Skeletal muscle tissue (tissue), 4 donors: ENCODE measurements around the gene FEZF2. TPM values are rescaled to one million over a fixed set of nuclear protein-coding genes. Genes with fewer than 3 reads are reported as not detected.

Experiments used
- H3K27ac ChIP-seq: one replicate; pipeline ENCODE4 v1.7.0; 2013; ENCODE audit warnings: mild to moderate bottlenecking, low read depth, low read length, inconsistent platforms
- H3K27me3 ChIP-seq, 3 donors: one replicate each; pipeline ENCODE4 v1.7.0; 2013; ENCODE audit warnings: low read length in 3 of 3; ENCODE audit not compliant: control insufficient read depth in 3 of 3, insufficient read depth in 3 of 3
- H3K36me3 ChIP-seq, 3 donors: one replicate each; pipeline ENCODE4 v1.7.0; 2013; ENCODE audit warnings: low read length in 3 of 3; ENCODE audit not compliant: control insufficient read depth in 3 of 3, insufficient read depth in 3 of 3
- H3K4me1 ChIP-seq, 3 donors: one replicate each; pipeline ENCODE4 v1.7.0; 2013; ENCODE audit warnings: low read length in 3 of 3, mild to moderate bottlenecking in 3 of 3; ENCODE audit not compliant: control insufficient read depth in 3 of 3, insufficient read depth in 3 of 3
- H3K4me3 ChIP-seq, 3 donors: one replicate each; pipeline ENCODE4 v1.7.0; 2013; ENCODE audit warnings: low read length in 3 of 3
- H3K9ac ChIP-seq, 3 donors: one replicate each; pipeline ENCODE4 v1.7.0; 2013; ENCODE audit warnings: low read length in 3 of 3, mild to moderate bottlenecking in 3 of 3, moderate library complexity in 2 of 3, low read depth in 1 of 3
- H3K9me3 ChIP-seq, 3 donors: one replicate each; pipeline ENCODE4 v1.7.0; 2013; ENCODE audit warnings: low read length in 3 of 3; ENCODE audit not compliant: control insufficient read depth in 3 of 3
- total RNA-seq: library from RNA; depleted of rRNA; stranded (reverse); fragments of >200 nt; gene quantifications from one replicate; pipeline ENCODE4 v1.2.3, GENCODE V29; 2014
- donor health status: Osteomylitis.

Gene FEZF2
- total RNA-seq, 1 donor from 2014 or later, result not detected

- Histone ChIP-seq H3K27ac (no peak overlapping the region), H3K4me3 (no peak overlapping the region), H3K36me3 (no peaks in the 10 kb centered on the region), H3K9me3 (no peaks in the 10 kb centered on the region), H3K9ac (no peak overlapping the region), H3K4me1 (peaks cover 7 to 33% (median 29%) of the 10 kb centered on the region in 3 donors), H3K27me3 (peaks cover 63 to 72% (median 66%) of the 10 kb centered on the region in 3 donors)
Measured at GRCh38 chr3:62368290-62368704, 5.1 kb downstream of the FEZF2 start.

- no peaks in the 10 kb centered on the region for H3K36me3 ChIP-seq
- H3K9ac ChIP-seq, result no peak overlapping the region
- no peaks in the 10 kb centered on the region for H3K9me3 ChIP-seq
- no peak overlapping the region for H3K4me3 ChIP-seq
- H3K4me1 ChIP-seq, result peaks cover 7 to 30% (median 29%) of the 10 kb centered on the region in 3 donors
- no peak overlapping the region for H3K27ac ChIP-seq
- peaks cover 66 to 71% (median 67%) of the 10 kb centered on the region in 3 donors for H3K27me3 ChIP-seq
Measured at GRCh38 chr3:62367763-62368195, 5.6 kb downstream of the FEZF2 start.

- H3K36me3 ChIP-seq, result no peaks in the 10 kb centered on the region
- no peak overlapping the region for H3K27ac ChIP-seq
- H3K4me3 ChIP-seq, result no peak overlapping the region
- no peak overlapping the region for H3K9ac ChIP-seq
- H3K9me3 ChIP-seq, result no peaks in the 10 kb centered on the region
- peaks cover 52 to 59% (median 52%) of the 10 kb centered on the region in 3 donors for H3K27me3 ChIP-seq
- peaks cover 7 to 25% (median 17%) of the 10 kb centered on the region in 3 donors for H3K4me1 ChIP-seq
Measured at GRCh38 chr3:62366126-62366484, 7.2 kb downstream of the FEZF2 start.

GRCh38 chr3:62365391-62366125 lies 7.8 kb downstream of the FEZF2 start:
- peaks cover 46 to 53% (median 47%) of the 10 kb centered on the region in 3 donors for H3K27me3 ChIP-seq

DNA sequence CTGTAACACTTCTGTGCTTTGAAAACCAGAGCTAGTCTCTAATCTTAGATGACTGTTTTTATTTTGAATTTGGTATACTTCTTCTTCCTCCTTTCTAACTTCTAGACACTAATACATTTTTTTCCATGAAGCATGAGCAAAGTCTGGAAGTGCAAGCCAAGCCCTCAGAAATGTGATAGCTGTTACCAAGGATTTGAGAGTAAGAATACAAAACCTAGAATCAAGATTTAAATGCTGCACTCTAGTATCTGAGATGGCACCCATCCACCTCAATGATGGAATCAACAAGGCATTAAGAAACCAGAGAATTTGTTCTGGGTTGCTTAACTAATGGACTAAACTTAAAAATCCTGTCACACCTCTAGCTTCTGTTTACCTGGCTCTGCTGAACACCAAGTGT lies 9.2 kb downstream of the FEZF2 start:
- H3K4me1 ChIP-seq, result peaks cover 2 to 13% (median 5%) of the 10 kb centered on the region in 3 donors
- H3K27ac ChIP-seq, result no peak overlapping the region
- no peaks in the 10 kb centered on the region for H3K36me3 ChIP-seq
- H3K4me3 ChIP-seq, result no peak overlapping the region
- peaks cover 34 to 39% (median 36%) of the 10 kb centered on the region in 3 donors for H3K27me3 ChIP-seq
- H3K9ac ChIP-seq, result no peak overlapping the region
- H3K9me3 ChIP-seq, result peaks cover 0 to 2% (median 0%) of the 10 kb centered on the region in 3 donors

More at GRCh38 chr3:62365391-62366125, 7.8 kb downstream of the FEZF2 start:
- Histone ChIP-seq H3K4me3 (no peak overlapping the region), H3K27ac (no peak overlapping the region), H3K36me3 (no peaks in the 10 kb centered on the region), H3K9ac (no peak overlapping the region), H3K9me3 (peaks cover 0 to 2% (median 0%) of the 10 kb centered on the region in 3 donors), H3K4me1 (peaks cover 7 to 22% (median 14%) of the 10 kb centered on the region in 3 donors)

GRCh38 chr3:62363275-62363674 lies 10.1 kb downstream of the FEZF2 start:
- no peaks in the 10 kb centered on the region for H3K36me3 ChIP-seq
- no peak overlapping the region for H3K27ac ChIP-seq
- peaks cover 0 to 2% (median 0%) of the 10 kb centered on the region in 3 donors for H3K9me3 ChIP-seq
- H3K4me1 ChIP-seq, result peaks cover 0 to 5% (median 0%) of the 10 kb centered on the region in 3 donors
- no peak overlapping the region for H3K4me3 ChIP-seq
- peaks cover 24 to 30% (median 27%) of the 10 kb centered on the region in 3 donors for H3K27me3 ChIP-seq
- H3K9ac ChIP-seq, result no peak overlapping the region

DNA sequence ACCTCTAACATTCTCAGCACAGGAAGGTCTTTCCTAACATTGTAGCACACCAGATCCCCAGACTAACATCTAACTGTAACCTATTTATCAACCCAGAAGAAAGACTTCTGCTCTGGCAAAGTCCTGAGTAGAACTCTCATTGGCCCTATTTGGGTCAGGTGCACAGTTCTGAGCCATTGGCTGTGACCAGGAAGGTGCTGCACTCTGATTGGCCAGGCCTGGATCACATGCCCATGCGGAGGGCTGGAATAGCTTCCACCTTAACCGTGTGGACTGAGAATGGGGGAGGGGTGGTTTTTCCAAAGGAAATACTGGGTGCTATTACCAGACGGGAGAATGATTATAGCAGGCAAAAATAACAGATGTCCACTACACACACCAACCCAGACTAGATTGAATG lies 11.5 kb downstream of the FEZF2 start:
- H3K4me3 ChIP-seq, result no peak overlapping the region
- H3K36me3 ChIP-seq, result no peaks in the 10 kb centered on the region
- H3K9ac ChIP-seq, result no peak overlapping the region
- H3K4me1 ChIP-seq, result no peaks in the 10 kb centered on the region
- H3K27ac ChIP-seq, result no peak overlapping the region
- H3K27me3 ChIP-seq, result peaks cover 11 to 17% (median 13%) of the 10 kb centered on the region in 3 donors
- peaks cover 0 to 2% (median 0%) of the 10 kb centered on the region in 3 donors for H3K9me3 ChIP-seq

DNA sequence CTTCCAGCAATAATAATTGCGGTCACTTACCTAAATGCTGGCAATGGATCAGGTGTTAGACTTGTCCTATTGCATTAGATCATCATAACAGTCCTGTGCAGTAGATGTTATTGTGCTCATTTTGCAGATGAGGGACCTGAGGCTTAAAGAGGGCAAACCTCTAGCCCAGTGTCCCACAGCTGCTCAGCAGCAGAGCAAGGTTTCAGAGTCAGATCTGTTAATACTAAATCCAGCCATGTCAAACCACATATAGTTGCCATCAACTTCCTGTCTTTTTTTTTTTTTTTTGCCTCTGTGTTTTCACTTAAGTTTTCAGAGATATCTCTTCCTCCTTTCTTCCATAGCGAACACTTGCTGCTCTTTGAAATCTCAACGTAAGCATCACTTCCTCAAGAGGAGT lies 12.1 kb downstream of the FEZF2 start:
- peaks cover 7 to 13% (median 9%) of the 10 kb centered on the region in 3 donors for H3K27me3 ChIP-seq
- no peak overlapping the region for H3K27ac ChIP-seq
- no peaks in the 10 kb centered on the region for H3K36me3 ChIP-seq
- no peak overlapping the region for H3K9ac ChIP-seq
- H3K4me3 ChIP-seq, result no peak overlapping the region
- no peaks in the 10 kb centered on the region for H3K4me1 ChIP-seq
- H3K9me3 ChIP-seq, result peaks cover 0 to 2% (median 0%) of the 10 kb centered on the region in 3 donors

DNA sequence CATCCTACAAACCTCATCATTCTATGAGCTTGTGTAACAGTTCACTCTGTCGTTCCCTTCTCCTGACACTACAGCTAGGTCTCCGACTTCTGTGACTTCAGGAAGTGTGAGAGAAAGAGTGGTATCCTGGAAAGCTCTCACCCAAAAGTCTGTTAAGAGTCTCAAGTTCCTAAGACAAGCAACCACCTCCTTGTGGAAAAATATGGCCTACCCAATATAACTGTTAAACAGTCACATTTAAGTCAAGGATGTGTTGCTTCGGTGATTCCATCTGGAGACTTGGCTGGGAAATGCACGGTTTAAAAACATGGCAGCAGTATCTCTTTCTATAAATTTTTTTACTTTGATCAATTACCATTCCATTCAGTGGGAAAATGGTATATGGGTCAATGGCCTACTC lies 13.8 kb downstream of the FEZF2 start:
- no peak overlapping the region for H3K27ac ChIP-seq
- peaks cover 8 to 13% (median 9%) of the 10 kb centered on the region in 3 donors for H3K27me3 ChIP-seq
- H3K9me3 ChIP-seq, result peaks cover 0 to 2% (median 0%) of the 10 kb centered on the region in 3 donors
- H3K4me1 ChIP-seq, result no peaks in the 10 kb centered on the region
- H3K36me3 ChIP-seq, result no peaks in the 10 kb centered on the region
- H3K9ac ChIP-seq, result no peak overlapping the region
- H3K4me3 ChIP-seq, result no peak overlapping the region

GRCh38 chr3:62356356-62356755 lies 17.0 kb downstream of the FEZF2 start:
- Histone ChIP-seq H3K4me1 (no peaks in the 10 kb centered on the region), H3K27me3 (peaks cover 3 to 5% (median 4%) of the 10 kb centered on the region in 3 donors), H3K4me3 (no peak overlapping the region), H3K36me3 (no peaks in the 10 kb centered on the region), H3K27ac (no peak overlapping the region), H3K9ac (no peak overlapping the region), H3K9me3 (peaks cover 0 to 2% (median 0%) of the 10 kb centered on the region in 3 donors)
